Neuronal stem cell (in vitro differentiated cells): ENCODE results near the gene CLDN11.

ENCODE experiments used
- DNase-seq: peaks from one replicate; pipeline ENCODE4 v3.0.0-alpha.2; 2013; ENCODE audit warnings: low spot score
- H2AFZ ChIP-seq: one replicate; pipeline ENCODE4 v1.6.1; 2013; ENCODE audit warnings: mild to moderate bottlenecking, low read length, inconsistent platforms
- H2AK5ac ChIP-seq: 2 replicates; pipeline ENCODE4 v1.6.1; 2013; ENCODE audit warnings: low read depth, mild to moderate bottlenecking, inconsistent platforms, low read length, moderate library complexity, mixed read lengths
- H2BK120ac ChIP-seq: 2 replicates; pipeline ENCODE4 v1.6.1; 2013; ENCODE audit warnings: low read depth, mild to moderate bottlenecking, inconsistent platforms, low read length, moderate library complexity, mixed read lengths
- H2BK12ac ChIP-seq: one replicate; pipeline ENCODE4 v1.6.1; 2013; ENCODE audit warnings: low read length, inconsistent platforms
- H2BK15ac ChIP-seq: 2 replicates; pipeline ENCODE4 v1.6.1; 2013; ENCODE audit warnings: mild to moderate bottlenecking, low read length, inconsistent platforms, mixed read lengths
- H2BK5ac ChIP-seq: one replicate; pipeline ENCODE4 v1.6.1; 2013; ENCODE audit warnings: inconsistent platforms, mild to moderate bottlenecking, low read length, moderate library complexity
- H3K14ac ChIP-seq: one replicate; pipeline ENCODE4 v1.6.1; 2013; ENCODE audit warnings: low read length, inconsistent platforms
- H3K18ac ChIP-seq: 2 replicates; pipeline ENCODE4 v1.6.1; 2013; ENCODE audit warnings: low read length, inconsistent platforms
- H3K23ac ChIP-seq: 2 replicates; pipeline ENCODE4 v1.6.1; 2013; ENCODE audit warnings: low read depth, mild to moderate bottlenecking, mixed read lengths, low read length, inconsistent platforms; ENCODE audit not compliant: poor library complexity
- H3K27ac ChIP-seq: replicated peaks from 3 replicates; pipeline ENCODE4 v1.5.1; 2013; ENCODE audit warnings: low read length, inconsistent platforms
- H3K27me3 ChIP-seq, 3 experiments: 2 replicates each; pipeline ENCODE4 v1.6.1; 2013; ENCODE audit warnings: low read length in 3 of 3, mild to moderate bottlenecking in 2 of 3, inconsistent platforms in 1 of 3, low read depth in 1 of 3, mixed read lengths in 1 of 3, moderate library complexity in 1 of 3; ENCODE audit not compliant: control insufficient read depth in 3 of 3, insufficient read depth in 3 of 3
- H3K36me3 ChIP-seq, 2 donors: replicated peaks in 1 of 2; 2 replicates each; pipeline ENCODE4 v1.6.1; 2013; ENCODE audit warnings: low read length in 2 of 2; ENCODE audit not compliant: control insufficient read depth in 2 of 2, insufficient read depth in 2 of 2
- H3K4ac ChIP-seq: 2 replicates; pipeline ENCODE4 v1.6.1; 2013; ENCODE audit warnings: inconsistent platforms, mild to moderate bottlenecking, low read length, moderate library complexity
- H3K4me1 ChIP-seq, 2 donors: 1 replicate in 1 of 2; 2 replicates in 1 of 2; pipeline ENCODE4 v1.6.1; 2013; ENCODE audit warnings: low read length in 2 of 2, low read depth in 1 of 2; ENCODE audit not compliant: control insufficient read depth in 2 of 2, insufficient read depth in 1 of 2
- H3K4me2 ChIP-seq: one replicate; pipeline ENCODE4 v1.6.1; 2013; ENCODE audit warnings: mild to moderate bottlenecking, low read length, inconsistent platforms; ENCODE audit not compliant: insufficient read depth, poor library complexity, severe bottlenecking
- H3K4me3 ChIP-seq, 2 donors: 2 replicates each; pipeline ENCODE4 v1.5.1; 2013; ENCODE audit warnings: low read length in 2 of 2, mild to moderate bottlenecking in 2 of 2, inconsistent platforms in 1 of 2, moderate library complexity in 1 of 2
- H3K79me1 ChIP-seq: one replicate; pipeline ENCODE4 v1.6.1; 2013; ENCODE audit warnings: low read depth, mild to moderate bottlenecking, inconsistent platforms, low read length, moderate library complexity
- H3K9ac ChIP-seq: one replicate; pipeline ENCODE4 v1.6.1; 2013; ENCODE audit warnings: mild to moderate bottlenecking, low read depth, low read length, inconsistent platforms; ENCODE audit not compliant: poor library complexity
- H3K9me3 ChIP-seq, 2 donors: replicated peaks in 1 of 2; 2 replicates each; pipeline versions ENCODE3 to v1.6.1; 2013; ENCODE audit warnings: low read length in 2 of 2, mild to moderate bottlenecking in 2 of 2, inconsistent platforms in 1 of 2, low read depth in 1 of 2, mixed read lengths in 1 of 2, moderate library complexity in 1 of 2; ENCODE audit not compliant: control insufficient read depth in 2 of 2, insufficient read depth in 1 of 2
- H4K8ac ChIP-seq: one replicate; pipeline ENCODE4 v1.6.1; 2013; ENCODE audit warnings: low read depth, mild to moderate bottlenecking, inconsistent platforms, low read length, moderate library complexity
- H4K91ac ChIP-seq: one replicate; pipeline ENCODE4 v1.6.1; 2013; ENCODE audit warnings: low read length, low read depth, mild to moderate bottlenecking, inconsistent platforms; ENCODE audit not compliant: poor library complexity
- WGBS, 2 donors: extraction: QIAGEN DNeasy Blood & Tissue Kit; methylation state at CpG; one replicate each; pipeline ENCODE4 v1.1.7; 2013; ENCODE audit warnings: missing lambda C conversion rate in 2 of 2, mixed read lengths in 1 of 2; ENCODE audit not compliant: insufficient read length in 2 of 2, insufficient replicate concordance in 1 of 2; ENCODE audit errors: extremely low coverage in 2 of 2; 5-methylcytosine and 5-hydroxymethylcytosine counted together

CLDN11 gene

DNA sequence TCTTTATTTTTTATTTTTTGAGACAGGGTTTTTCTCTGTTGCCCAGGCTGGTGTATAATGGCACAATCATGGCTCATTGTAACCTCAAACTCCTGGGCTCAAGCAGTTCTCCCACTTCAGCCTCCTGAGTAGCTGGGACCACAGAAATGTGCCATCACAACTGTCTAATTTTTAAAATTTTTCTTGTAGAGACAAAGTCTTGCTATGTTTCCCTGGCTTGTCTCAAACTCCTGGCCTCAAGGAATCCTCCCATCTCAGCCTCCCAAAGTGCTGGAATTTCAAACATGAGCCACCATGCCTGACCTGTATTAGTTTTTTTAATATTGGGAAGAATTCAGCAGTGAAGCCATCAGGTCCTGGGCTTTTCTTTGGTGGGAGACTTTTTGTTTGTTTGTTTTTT is 13.6 kb upstream of the CLDN11 start:
- no peak overlapping the region for H3K18ac ChIP-seq
- no peaks in the 10 kb centered on the region for H3K4me1 ChIP-seq
- no peak overlapping the region for H3K23ac ChIP-seq
- no peaks in the 10 kb centered on the region for H3K27me3 ChIP-seq
- no peak overlapping the region for H4K91ac ChIP-seq
- H3K14ac ChIP-seq: no peak overlapping the region
- no peak overlapping the region for H2AFZ ChIP-seq
- H3K4me2 ChIP-seq: no peak overlapping the region
- H3K9me3 ChIP-seq: no peaks in the 10 kb centered on the region
- H3K27ac ChIP-seq: no peak overlapping the region
- no peak overlapping the region for H2BK5ac ChIP-seq
- H3K9ac ChIP-seq: no peak overlapping the region
- H2BK12ac ChIP-seq: no peak overlapping the region
- H3K79me1 ChIP-seq: no peaks in the 10 kb centered on the region
- H3K4me3 ChIP-seq: no peak overlapping the region
- DNase-seq: no peak
- H2AK5ac ChIP-seq: no peak overlapping the region
- no peak overlapping the region for H2BK120ac ChIP-seq
- no peaks in the 10 kb centered on the region for H3K36me3 ChIP-seq
- no peak overlapping the region for H2BK15ac ChIP-seq
- no peak overlapping the region for H4K8ac ChIP-seq
- H3K4ac ChIP-seq: no peak overlapping the region

DNA sequence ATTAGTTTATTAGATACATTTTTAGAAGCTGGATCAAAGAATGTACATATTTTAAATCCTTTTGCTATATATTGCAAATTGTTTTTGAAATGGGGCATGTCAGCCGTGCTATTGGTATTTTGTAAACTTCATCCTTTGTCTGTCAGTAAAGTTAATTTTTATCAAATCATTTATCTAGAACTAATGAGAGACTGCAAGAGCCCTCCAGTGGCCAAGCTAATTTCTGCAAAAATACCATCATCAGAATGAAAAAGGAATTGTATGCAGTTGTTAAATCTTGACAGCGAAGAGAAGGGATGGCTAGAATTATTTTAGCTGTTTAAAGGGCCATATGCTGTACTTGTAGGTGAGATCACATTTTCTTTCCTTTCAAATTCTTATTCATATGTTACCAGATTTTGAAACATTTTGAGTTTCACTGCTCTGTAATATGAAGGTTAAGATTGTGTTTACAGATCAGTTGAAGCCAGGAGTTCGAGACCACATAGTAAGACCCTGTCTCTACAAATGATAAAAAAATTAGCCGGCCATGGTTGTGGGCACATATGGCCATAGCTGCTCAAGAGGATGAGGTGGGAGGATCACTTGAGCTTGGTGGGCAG is 8.1 kb upstream of the CLDN11 start:
- Histone ChIP-seq H4K91ac (no peak overlapping the region), H3K14ac (no peak overlapping the region), H3K9me3 (no peaks in the 10 kb centered on the region), H3K23ac (no peak overlapping the region), H3K4me2 (no peak overlapping the region), H3K4me3 (no peak overlapping the region), H4K8ac (no peak overlapping the region), H3K36me3 (no peaks in the 10 kb centered on the region), H2BK12ac (no peak overlapping the region), H2BK120ac (no peak overlapping the region), H2BK15ac (no peak overlapping the region), H3K27me3 (no peaks in the 10 kb centered on the region), H3K9ac (no peak overlapping the region), H2AK5ac (no peak overlapping the region), H3K4me1 (no peaks in the 10 kb centered on the region), H3K18ac (no peak overlapping the region), H2BK5ac (no peak overlapping the region), H3K4ac (no peak overlapping the region), H3K27ac (no peak overlapping the region), H3K79me1 (no peaks in the 10 kb centered on the region), H2AFZ (no peak overlapping the region)
- no CpG with 5 or more reads among the region's 4 CpGs for WGBS, 2 donors
- DNase-seq: no peak

DNA sequence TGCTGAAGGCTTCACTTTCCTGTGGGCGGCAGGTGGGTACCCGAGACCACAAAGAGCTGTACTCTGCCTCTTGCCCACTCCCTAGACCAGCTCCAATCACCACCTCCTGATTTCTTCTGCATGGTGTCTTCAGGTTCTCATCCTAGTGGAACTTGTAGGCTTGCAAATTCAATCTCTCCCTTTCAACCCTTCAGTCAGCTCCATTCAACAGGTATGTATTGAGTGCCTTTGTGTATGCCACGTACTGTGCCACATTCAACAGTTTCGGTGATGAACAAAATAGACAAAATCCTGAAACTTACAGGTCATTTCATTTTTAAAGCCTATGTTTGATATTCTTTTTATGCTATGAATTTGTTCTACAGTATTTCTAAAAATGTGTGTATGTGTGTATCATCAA is 5.4 kb upstream of the CLDN11 start:
- Histone ChIP-seq H3K9ac (no peak overlapping the region), H3K4me3 (no peak overlapping the region), H3K27ac (no peak overlapping the region), H3K4me1 (no peaks in the 10 kb centered on the region), H3K4ac (no peak overlapping the region), H2BK15ac (no peak overlapping the region), H3K23ac (no peak overlapping the region), H3K18ac (no peak overlapping the region), H3K36me3 (no peaks in the 10 kb centered on the region), H2BK12ac (no peak overlapping the region), H3K14ac (no peak overlapping the region), H3K9me3 (no peaks in the 10 kb centered on the region), H4K91ac (no peak overlapping the region), H3K79me1 (no peaks in the 10 kb centered on the region), H2AK5ac (no peak overlapping the region), H4K8ac (no peak overlapping the region), H3K4me2 (no peak overlapping the region), H3K27me3 (peaks cover 0 to 5% (median 0%) of the 10 kb centered on the region in 3 experiments), H2BK5ac (no peak overlapping the region), H2AFZ (no peak overlapping the region), H2BK120ac (no peak overlapping the region)
- no peak for DNase-seq
- no CpG with 5 or more reads among the region's 4 CpGs for WGBS, 2 donors

DNA sequence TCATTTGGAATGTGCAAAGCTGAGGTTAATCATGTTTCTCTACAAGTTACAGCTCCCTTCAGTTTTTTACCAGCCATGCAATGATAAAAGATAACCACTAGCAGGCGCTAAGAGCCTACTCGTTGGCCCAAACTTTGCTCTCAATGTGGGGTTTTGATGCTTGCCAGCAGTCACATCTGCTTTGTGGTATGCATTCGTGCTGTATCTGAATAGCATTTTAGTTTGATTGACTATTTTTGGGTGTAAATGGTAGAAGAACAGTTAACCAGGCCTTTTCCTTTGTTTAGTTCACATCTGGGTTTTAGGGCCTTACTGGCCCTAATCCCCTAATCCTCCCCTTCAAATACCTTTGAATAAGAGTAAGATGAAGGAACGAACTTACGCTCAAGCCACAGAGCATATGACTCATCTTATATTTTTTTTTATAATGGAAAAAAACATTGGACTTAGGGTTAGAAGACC is 4.4 kb upstream of the CLDN11 start:
- no peak overlapping the region for H3K14ac ChIP-seq
- no peak overlapping the region for H3K23ac ChIP-seq
- WGBS, 2 donors: no CpG with 5 or more reads among the region's 5 CpGs
- H4K8ac ChIP-seq: no peak overlapping the region
- H3K4me2 ChIP-seq: no peak overlapping the region
- H3K18ac ChIP-seq: no peak overlapping the region
- H3K9me3 ChIP-seq: peaks cover 0 to 4% of the 10 kb centered on the region in 2 donors
- no peak overlapping the region for H3K4ac ChIP-seq
- H2AK5ac ChIP-seq: no peak overlapping the region
- H3K4me1 ChIP-seq: peaks cover 0 to 3% of the 10 kb centered on the region in 2 donors
- H2BK5ac ChIP-seq: no peak overlapping the region
- H3K4me3 ChIP-seq: no peak overlapping the region
- H2AFZ ChIP-seq: no peak overlapping the region
- H2BK120ac ChIP-seq: no peak overlapping the region
- no peak overlapping the region for H3K9ac ChIP-seq
- H3K27ac ChIP-seq: no peak overlapping the region
- no peaks in the 10 kb centered on the region for H3K36me3 ChIP-seq
- H3K27me3 ChIP-seq: peaks cover 0 to 13% (median 0%) of the 10 kb centered on the region in 3 experiments
- H3K79me1 ChIP-seq: no peaks in the 10 kb centered on the region
- no peak overlapping the region for H2BK15ac ChIP-seq
- no peak overlapping the region for H4K91ac ChIP-seq
- no peak overlapping the region for H2BK12ac ChIP-seq
- DNase-seq: peak; percentile 54
